MCF 10A (cell line): Measurements from ENCODE around the gene THADA. TPM values are rescaled to one million over a fixed set of nuclear protein-coding genes. Genes with fewer than 3 reads are reported as not detected.
A peak's percentile ranks its signal among the peaks of the same experiment; 100 is the strongest.

ENCODE experiments used
- BruUV-seq: library from RNA; stranded (reverse); fragments of 400-500 nt; replicated peaks from 2 replicates; lab custom pipeline; 2021; lab: Mats Ljungman, UMichigan
- CTCF ChIA-PET: fragments of 300-600 bp; sonication (Branson Sonifier 250); formaldehyde crosslinking; extraction: SDS; loops from one replicate; lab custom pipeline; 2021; ENCODE audit warnings: antibody characterized with exemption, inconsistent platforms; lab: Yijun Ruan, JAX
- POLR2A ChIA-PET: fragments of 300-600, 350-650 bp; sonication (Branson Sonifier 250); formaldehyde crosslinking; extraction: SDS; loops from one replicate; lab custom pipeline; 2020; ENCODE audit warnings: antibody characterized with exemption, inconsistent platforms; lab: Yijun Ruan, JAX
- DNase-seq: peaks from one replicate; pipeline ENCODE4 v3.0.0-alpha.2; 2018; ENCODE audit not compliant: unreplicated experiment
- H3K27ac Mint-ChIP-seq: one replicate; pipeline ENCODE4 v1.8.0; 2022; ENCODE audit warnings: mild to moderate bottlenecking, low read depth, mixed read lengths; ENCODE audit not compliant: unreplicated experiment
- H3K27me3 Mint-ChIP-seq: one replicate; pipeline ENCODE4 v1.8.0; 2022; ENCODE audit warnings: mixed read lengths; ENCODE audit not compliant: insufficient read depth, unreplicated experiment
- H3K36me3 Mint-ChIP-seq: one replicate; pipeline ENCODE4 v1.8.0; 2022; ENCODE audit warnings: mild to moderate bottlenecking, moderate library complexity, mixed read lengths; ENCODE audit not compliant: insufficient read depth, unreplicated experiment
- H3K4me1 Mint-ChIP-seq: one replicate; pipeline ENCODE4 v1.8.0; 2022; ENCODE audit warnings: mixed read lengths; ENCODE audit not compliant: insufficient read depth, unreplicated experiment
- H3K4me3 Mint-ChIP-seq: one replicate; pipeline ENCODE4 v1.8.0; 2022; ENCODE audit warnings: mild to moderate bottlenecking, moderate library complexity, mixed read lengths; ENCODE audit not compliant: unreplicated experiment
- H3K9me3 Mint-ChIP-seq: one replicate; pipeline ENCODE4 v1.8.0; 2022; ENCODE audit warnings: mixed read lengths; ENCODE audit not compliant: unreplicated experiment
- CTCF ChIP-seq: fragments of 200-600 bp; IDR thresholded peaks from one replicate; pipeline ENCODE4 v1.8.0; 2022; ENCODE audit warnings: antibody characterized with exemption, mild to moderate bottlenecking; ENCODE audit not compliant: unreplicated experiment
- intact Hi-C: fragments of 100-400 bp; cut with micrococcal nuclease; formaldehyde crosslinking; loops from 2 replicates; pipeline ENCODE4 v1.14.1; 2022
- total RNA-seq: library from RNA; stranded (reverse); gene quantifications from 2 replicates; pipeline ENCODE4 v1.2.3, GENCODE V29; 2022

THADA gene
- total RNA-seq, 1 experiment from 2014 or later = 49.8 TPM

- CTCF ChIA-PET = no interaction called here
Observed at GRCh38 chr2:43349904-43350303, 245.9 kb downstream of the THADA start.

GRCh38 chr2:43348908-43349661 is 246.8 kb downstream of the THADA start:
- DNase-seq = no peak
- BruUV-seq = no TSS peak
- Mint-ChIP-seq H3K9me3 (no peaks in the 10 kb centered on the region), H3K27ac (peak overlapping the region; percentile 59), H3K27me3 (no peaks in the 10 kb centered on the region), H3K36me3 (peaks cover 12% of the 10 kb centered on the region), H3K4me3 (no peak overlapping the region), H3K4me1 (peaks cover 4% of the 10 kb centered on the region)
- CTCF ChIA-PET = interaction anchor here (0.7 to 0.9 kb wide), 3 partner anchors 14 to 263 kb away, joined by 3 read pairs; no protein-coding TSS in a partner anchor
- POLR2A ChIA-PET = no interaction called here
- no peak for TF ChIP-seq CTCF
- intact Hi-C loops = no loop called here

More at GRCh38 chr2:43349904-43350303, 245.9 kb downstream of the THADA start:
- peaks cover 10% of the 10 kb centered on the region for H3K36me3 Mint-ChIP-seq
- no peak overlapping the region for H3K4me3 Mint-ChIP-seq
- intact Hi-C loops = no loop called here
- BruUV-seq = no TSS peak
- DNase-seq = no peak
- H3K27me3 Mint-ChIP-seq = no peaks in the 10 kb centered on the region
- POLR2A ChIA-PET = no interaction called here
- H3K27ac Mint-ChIP-seq = no peak overlapping the region
- TF ChIP-seq CTCF = no peak
- H3K4me1 Mint-ChIP-seq = peaks cover 1% of the 10 kb centered on the region
- H3K9me3 Mint-ChIP-seq = no peaks in the 10 kb centered on the region

DNA sequence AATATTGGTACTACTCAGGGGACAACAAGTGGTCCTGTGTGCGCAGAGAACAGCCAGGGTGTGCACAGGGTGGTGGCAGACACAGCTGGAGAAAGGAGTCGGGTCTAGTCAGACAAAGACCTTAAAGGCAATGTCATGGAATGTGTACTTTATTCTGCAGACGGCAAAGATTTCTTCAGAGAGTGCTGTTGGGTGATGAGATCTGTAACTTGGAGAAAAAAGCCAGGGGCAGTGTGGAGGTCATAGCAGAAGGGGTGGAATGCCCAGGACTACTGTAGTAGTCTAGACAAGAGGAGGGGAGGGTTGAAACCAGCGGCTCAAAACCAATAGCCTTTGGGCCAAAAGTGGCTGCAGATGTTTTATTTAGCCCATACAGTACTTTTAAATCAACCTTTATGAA is 248.1 kb downstream of the THADA start:
- H3K27ac Mint-ChIP-seq = no peak overlapping the region
- intact Hi-C loops = no loop called here
- peaks cover 6% of the 10 kb centered on the region for H3K4me1 Mint-ChIP-seq
- BruUV-seq = no TSS peak
- no peak for TF ChIP-seq CTCF
- no peak for DNase-seq
- peaks cover 20% of the 10 kb centered on the region for H3K36me3 Mint-ChIP-seq
- H3K4me3 Mint-ChIP-seq = no peak overlapping the region
- no peaks in the 10 kb centered on the region for H3K27me3 Mint-ChIP-seq
- ChIA-PET CTCF (interaction anchor here (0.9 kb wide), 1 partner anchor 12 kb away, joined by 3 read pairs; no protein-coding TSS in a partner anchor), POLR2A (no interaction called here)
- H3K9me3 Mint-ChIP-seq = no peaks in the 10 kb centered on the region

DNA sequence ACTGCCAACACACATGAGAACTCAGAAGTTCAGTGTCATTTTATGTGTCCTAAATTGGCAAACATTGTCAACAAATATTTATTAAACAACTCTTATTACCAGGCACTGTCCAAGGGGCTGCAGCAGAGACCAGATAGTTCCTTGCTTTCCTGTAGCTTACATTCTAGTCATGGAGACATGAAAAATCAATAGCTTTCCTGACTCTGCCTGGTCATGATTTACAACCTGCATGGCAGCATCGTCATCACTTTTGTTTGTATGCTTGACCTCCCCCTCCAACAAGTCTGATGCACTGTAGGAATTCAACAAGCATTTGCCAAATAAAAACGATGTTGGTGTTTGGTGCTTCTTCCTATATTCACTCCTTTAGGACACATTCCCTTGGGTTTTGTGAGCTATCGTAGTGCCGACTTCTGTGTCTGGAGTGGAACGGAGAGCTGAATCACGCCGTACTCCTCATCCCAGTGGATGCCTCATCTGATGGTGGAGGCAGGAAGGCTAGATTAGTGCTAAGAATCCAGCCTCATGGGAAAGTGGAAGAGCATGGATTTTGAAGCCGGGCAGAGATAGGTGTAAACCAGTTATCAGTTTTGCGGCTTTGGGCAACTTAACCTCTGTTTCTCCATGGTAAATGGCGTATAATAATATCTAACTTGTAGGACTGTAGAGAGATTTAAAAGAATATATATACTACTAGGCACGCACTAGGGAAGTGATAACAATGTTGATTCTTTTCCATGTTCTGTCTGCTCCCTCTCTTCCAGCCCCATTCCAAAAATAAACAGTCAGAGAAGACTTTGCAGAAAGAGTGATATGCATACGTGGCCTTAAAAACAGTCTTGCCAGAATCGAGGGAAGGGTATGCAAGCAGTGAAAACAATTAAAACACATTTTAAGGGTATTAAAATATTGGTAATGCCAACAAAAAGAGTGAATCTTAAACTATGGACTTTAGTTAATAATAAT is 249.0 kb downstream of the THADA start:
- H3K36me3 Mint-ChIP-seq = peaks cover 21% of the 10 kb centered on the region
- H3K4me3 Mint-ChIP-seq = no peak overlapping the region
- H3K27ac Mint-ChIP-seq = no peak overlapping the region
- H3K27me3 Mint-ChIP-seq = no peaks in the 10 kb centered on the region
- CTCF ChIA-PET = no interaction called here
- no TSS peak for BruUV-seq
- intact Hi-C loops = no loop called here
- TF ChIP-seq CTCF = no peak
- DNase-seq = no peak
- H3K9me3 Mint-ChIP-seq = no peaks in the 10 kb centered on the region
- H3K4me1 Mint-ChIP-seq = peaks cover 11% of the 10 kb centered on the region
- POLR2A ChIA-PET = interaction anchor here (0.7 kb wide), 1 partner anchor 24 kb away, joined by 3 read pairs; no protein-coding TSS in a partner anchor
